HepG2 (cell line): ENCODE results near the gene TTC8. TPM values are rescaled to one million over a fixed set of nuclear protein-coding genes. Genes with fewer than 3 reads are reported as not detected.

Experiments used
- ARNTL ChIP-seq: sonication (generic); formaldehyde crosslinking; IDR thresholded peaks from 2 replicates; pipeline ENCODE4 v1.4.0; 2020; ENCODE audit warnings: mild to moderate bottlenecking, missing genetic modification reagents
- DNMT3B ChIP-seq: conservative IDR thresholded peaks from 2 replicates; pipeline ENCODE4 v1.6.1; 2016; ENCODE audit warnings: missing biosample characterization, control low read depth
- FLYWCH1 ChIP-seq: sonication (generic); formaldehyde crosslinking; IDR thresholded peaks from 2 replicates; pipeline ENCODE4 v1.8.1; 2023; ENCODE audit warnings: mild to moderate bottlenecking, missing genetic modification reagents
- GABPB1 ChIP-seq: IDR thresholded peaks from 2 replicates; pipeline ENCODE4 v1.6.1; 2016; ENCODE audit warnings: mild to moderate bottlenecking, missing genetic modification reagents, moderate library complexity, missing compliant biosample characterization
- GMEB1 ChIP-seq: sonication (generic); formaldehyde crosslinking; IDR thresholded peaks from 2 replicates; pipeline ENCODE4 v1.5.1; 2020; ENCODE audit warnings: missing genetic modification reagents, mild to moderate bottlenecking, borderline replicate concordance
- MED13 ChIP-seq: sonication (generic); formaldehyde crosslinking; IDR thresholded peaks from 2 replicates; pipeline ENCODE4 v1.5.0; 2020; ENCODE audit warnings: missing genetic modification reagents
- MEF2D ChIP-seq: sonication (generic); formaldehyde crosslinking; IDR thresholded peaks from 2 replicates; pipeline ENCODE4 v1.5.1; 2020; ENCODE audit warnings: mild to moderate bottlenecking, missing genetic modification reagents
- MYC ChIP-seq: sonication (generic); formaldehyde crosslinking; IDR thresholded peaks from 2 replicates; pipeline ENCODE4 v1.9.0; 2021; ENCODE audit warnings: missing genetic modification reagents, borderline replicate concordance
- NR1H2 ChIP-seq: sonication (generic); formaldehyde crosslinking; IDR thresholded peaks from 2 replicates; pipeline ENCODE4 v1.8.1; 2022; ENCODE audit warnings: low read depth, missing genetic modification reagents, borderline replicate concordance
- PAXIP1 ChIP-seq: sonication (generic); formaldehyde crosslinking; conservative IDR thresholded peaks from 2 replicates; pipeline ENCODE4 v1.4.0; 2020; ENCODE audit warnings: mild to moderate bottlenecking, missing genetic modification reagents, moderate library complexity
- SP1 ChIP-seq, 2 experiments: fragments of 450-650 bp in 1 of 2; sonication (generic) in 1 of 2; formaldehyde crosslinking in 1 of 2; IDR thresholded peaks; 2 replicates each; pipeline versions ENCODE4 v1.4.0 to v1.6.1; 2016 to 2020; ENCODE audit warnings: missing genetic modification reagents in 1 of 2
- TMF1 ChIP-seq: sonication (generic); formaldehyde crosslinking; IDR thresholded peaks from 2 replicates; pipeline ENCODE4 v1.8.1; 2022; ENCODE audit warnings: low read depth, missing genetic modification reagents
- ZNF281 ChIP-seq: sonication (generic); formaldehyde crosslinking; IDR thresholded peaks from 2 replicates; pipeline ENCODE4 v1.4.0; 2020; ENCODE audit warnings: missing genetic modification reagents, borderline replicate concordance
- polyA plus RNA-seq, 8 experiments: library from polyadenylated mRNA; depleted of rRNA in 3 of 8; stranded (reverse) in 7 of 8; unstranded in 1 of 8; fragments of >200 nt; fragmentation: Illumina TruSeq in 4 of 8; extraction: Trizol in 4 of 8; gene quantifications; 2 replicates each; pipeline versions ENCODE4 v1.2.1 to v1.2.3, GENCODE V29; 2011 to 2016; ENCODE audit warnings: low read depth in 4 of 8, missing spikeins in 1 of 8, mixed read lengths in 1 of 8; ENCODE audit not compliant: insufficient read depth in 1 of 8
- total RNA-seq, 5 experiments: library from RNA; depleted of rRNA; stranded (reverse); fragments of >200 nt; fragmentation: Illumina TruSeq; extraction: Trizol; gene quantifications; 2 replicates each; pipeline ENCODE4 v1.2.3, GENCODE V29; 2016; ENCODE audit warnings: low read depth in 1 of 5
- TF ChIP-seq, protein P1 (sequence below): sonication (generic); formaldehyde crosslinking; IDR thresholded peaks from 2 replicates; pipeline ENCODE4 v1.4.0; 2020; ENCODE audit warnings: low read depth, mild to moderate bottlenecking, missing genetic modification reagents
- TF ChIP-seq, protein P2 (sequence below): sonication (generic); formaldehyde crosslinking; IDR thresholded peaks from 2 replicates; pipeline ENCODE4 v1.5.0; 2020; ENCODE audit warnings: mild to moderate bottlenecking, low read depth, missing genetic modification reagents, borderline replicate concordance
- TF ChIP-seq, protein P3 (sequence below): sonication (generic); formaldehyde crosslinking; IDR thresholded peaks from 2 replicates; pipeline ENCODE4 v1.4.0; 2020; ENCODE audit warnings: missing genetic modification reagents

TTC8 gene
- total and polyA plus RNA-seq, 2 of the 13 experiments (the other 11 are each of a cell fraction or from before 2014, with no cell fraction given) = 13.8 to 15.2 TPM

- TF ChIP-seq GMEB1 (CRISPR knock-in tag) (0 out of 2 replicates have a peak, but pooled peaks have one; percentile 60), ZNF281 (no peak), MYC (CRISPR knock-in tag) (peak; percentile 78; the same call in 1 of the 2 replicates), MEF2D (CRISPR knock-in tag) (peak; percentile 75; the same call in 1 of the 2 replicates), FLYWCH1 (CRISPR knock-in tag) (peak; percentile 61; the same call in 1 of the 2 replicates), TMF1 (CRISPR knock-in tag) (peak; percentile 31; the same call in 1 of the 2 replicates), SP1 (IDR thresholded peaks at IDR 0.05) (no peak), SP1 (CRISPR knock-in tag; IDR thresholded peaks at IDR 0.05) (peak; percentile 62), MED13 (CRISPR knock-in tag) (no peak), DNMT3B (no peak), PAXIP1 (no peak; the same call in 1 of the 2 replicates), ARNTL (CRISPR knock-in tag) (0 out of 2 replicates have a peak, but pooled peaks have one; percentile 26), GABPB1 (CRISPR knock-in tag) (peak; percentile 81), NR1H2 (CRISPR knock-in tag) (no peak)
- TF ChIP-seq, protein P1, sequence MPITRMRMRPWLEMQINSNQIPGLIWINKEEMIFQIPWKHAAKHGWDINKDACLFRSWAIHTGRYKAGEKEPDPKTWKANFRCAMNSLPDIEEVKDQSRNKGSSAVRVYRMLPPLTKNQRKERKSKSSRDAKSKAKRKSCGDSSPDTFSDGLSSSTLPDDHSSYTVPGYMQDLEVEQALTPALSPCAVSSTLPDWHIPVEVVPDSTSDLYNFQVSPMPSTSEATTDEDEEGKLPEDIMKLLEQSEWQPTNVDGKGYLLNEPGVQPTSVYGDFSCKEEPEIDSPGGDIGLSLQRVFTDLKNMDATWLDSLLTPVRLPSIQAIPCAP (CRISPR knock-in tag) = no peak
- TF ChIP-seq, protein P2, sequence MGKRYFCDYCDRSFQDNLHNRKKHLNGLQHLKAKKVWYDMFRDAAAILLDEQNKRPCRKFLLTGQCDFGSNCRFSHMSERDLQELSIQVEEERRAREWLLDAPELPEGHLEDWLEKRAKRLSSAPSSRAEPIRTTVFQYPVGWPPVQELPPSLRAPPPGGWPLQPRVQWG = no peak
- TF ChIP-seq, protein P3, sequence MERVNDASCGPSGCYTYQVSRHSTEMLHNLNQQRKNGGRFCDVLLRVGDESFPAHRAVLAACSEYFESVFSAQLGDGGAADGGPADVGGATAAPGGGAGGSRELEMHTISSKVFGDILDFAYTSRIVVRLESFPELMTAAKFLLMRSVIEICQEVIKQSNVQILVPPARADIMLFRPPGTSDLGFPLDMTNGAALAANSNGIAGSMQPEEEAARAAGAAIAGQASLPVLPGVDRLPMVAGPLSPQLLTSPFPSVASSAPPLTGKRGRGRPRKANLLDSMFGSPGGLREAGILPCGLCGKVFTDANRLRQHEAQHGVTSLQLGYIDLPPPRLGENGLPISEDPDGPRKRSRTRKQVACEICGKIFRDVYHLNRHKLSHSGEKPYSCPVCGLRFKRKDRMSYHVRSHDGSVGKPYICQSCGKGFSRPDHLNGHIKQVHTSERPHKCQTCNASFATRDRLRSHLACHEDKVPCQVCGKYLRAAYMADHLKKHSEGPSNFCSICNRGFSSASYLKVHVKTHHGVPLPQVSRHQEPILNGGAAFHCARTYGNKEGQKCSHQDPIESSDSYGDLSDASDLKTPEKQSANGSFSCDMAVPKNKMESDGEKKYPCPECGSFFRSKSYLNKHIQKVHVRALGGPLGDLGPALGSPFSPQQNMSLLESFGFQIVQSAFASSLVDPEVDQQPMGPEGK (CRISPR knock-in tag) = peak; percentile 9; the same call in 1 of the 2 replicates
Measured at GRCh38 chr14:88824314-88825077, at the start of gene TTC8 (continued).
